ENCODE data around the gene TM9SF4. TPM values are rescaled to one million over a fixed set of nuclear protein-coding genes. Genes with fewer than 3 reads are reported as not detected.

TM9SF4 gene
- total and polyA plus RNA-seq, 12 donors = 19.2 to 36.0 (median 31.1) TPM

- H3K27me3 ChIP-seq = peaks cover 0 to 51% (median 11%) of the 10 kb centered on the region in 7 donors
- no peaks in the 10 kb centered on the region for H3K36me3 ChIP-seq
- DNase-seq = no peak
- intact Hi-C loops (cut with DNase I) = no loop called here
- no peak overlapping the region for H3K4me3 ChIP-seq
- WGBS, 2 donors = 72 to 76% methylated on average over 7 of the region's 7 CpGs
- no peak for ATAC-seq
- H3K9me3 ChIP-seq = no peaks in the 10 kb centered on the region
- H3K27ac ChIP-seq = peak overlapping the region in 1 of 10 donors; percentile 68
- H3K4me1 ChIP-seq = peaks cover 0 to 86% (median 0%) of the 10 kb centered on the region in 9 donors
- TF ChIP-seq CTCF (IDR thresholded peaks at IDR 0.05) = no peak
Measured at GRCh38 chr20:32064667-32065066, 44.8 kb upstream of the TM9SF4 start.

DNA sequence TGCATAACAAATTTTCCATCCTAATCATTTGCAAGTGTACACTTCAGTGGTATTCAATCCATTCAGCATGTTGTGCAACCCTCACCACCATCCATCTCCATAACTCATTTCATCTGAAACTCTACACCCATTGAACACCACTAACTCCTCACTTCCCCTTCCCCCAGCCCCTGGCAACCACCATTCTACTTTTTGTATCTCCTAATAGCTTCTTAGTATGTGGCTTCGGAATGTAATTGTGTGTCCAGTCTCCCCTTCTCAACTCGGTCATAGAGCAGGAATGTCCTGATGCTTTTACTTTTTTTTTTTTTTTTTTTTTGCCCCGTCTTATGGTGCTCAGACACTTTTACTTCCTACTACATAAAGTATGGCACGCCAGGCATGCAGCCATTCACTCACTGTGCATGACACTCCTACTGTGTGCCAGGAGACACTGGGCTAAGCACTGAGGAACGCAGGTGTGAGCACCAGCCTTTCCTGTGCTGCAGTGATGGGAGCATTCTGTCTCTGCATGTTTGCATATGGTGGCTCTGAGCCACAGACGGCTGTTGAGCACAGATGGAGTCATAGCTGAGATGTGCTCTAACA lies 42.2 kb upstream of the TM9SF4 start:
- intact Hi-C loops (cut with DNase I) = no loop called here
- H3K9me3 ChIP-seq = no peaks in the 10 kb centered on the region
- H3K4me1 ChIP-seq = peaks cover 0 to 80% (median 0%) of the 10 kb centered on the region in 9 donors
- ATAC-seq (no peak), DNase-seq (no peak)
- no peak for TF ChIP-seq CTCF (IDR thresholded peaks at IDR 0.05)
- peaks cover 0 to 35% (median 5%) of the 10 kb centered on the region in 7 donors for H3K27me3 ChIP-seq
- no peak overlapping the region for H3K4me3 ChIP-seq
- peaks cover 0 to 8% (median 0%) of the 10 kb centered on the region in 9 donors for H3K36me3 ChIP-seq
- WGBS, 2 donors = 68 to 69% methylated on average over 6 of the region's 6 CpGs
- peak overlapping the region in 1 of 10 donors; percentile 83 for H3K27ac ChIP-seq

DNA sequence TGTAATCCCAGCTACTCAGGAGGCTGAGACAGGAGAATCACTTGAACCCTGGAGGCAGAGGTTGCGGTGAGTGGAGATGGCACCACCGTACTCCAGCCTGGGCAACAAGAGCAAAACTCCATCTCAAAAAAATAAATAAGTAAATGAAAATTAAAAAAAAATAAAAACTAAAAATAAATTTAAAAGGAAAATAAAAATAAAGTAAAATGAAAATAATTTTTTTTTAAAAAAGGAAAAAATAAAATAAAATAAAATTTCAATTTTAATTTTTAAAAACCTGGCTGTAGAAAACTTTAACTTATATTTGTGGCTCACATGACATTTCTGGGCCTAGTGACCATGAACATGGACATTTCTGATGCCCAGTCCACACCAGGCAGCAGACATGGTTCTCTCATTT lies 41.3 kb upstream of the TM9SF4 start:
- TF ChIP-seq CTCF (IDR thresholded peaks at IDR 0.05) = no peak
- intact Hi-C loops (cut with DNase I) = no loop called here
- H3K27ac ChIP-seq = peak overlapping the region in 1 of 10 donors; percentile 83
- no peak for DNase-seq
- H3K27me3 ChIP-seq = peaks cover 0 to 30% (median under 1%) of the 10 kb centered on the region in 7 donors
- ATAC-seq = no peak
- H3K4me1 ChIP-seq = peaks cover 0 to 74% (median 0%) of the 10 kb centered on the region in 9 donors
- H3K9me3 ChIP-seq = no peaks in the 10 kb centered on the region
- H3K36me3 ChIP-seq = peaks cover 0 to 17% (median 0%) of the 10 kb centered on the region in 9 donors
- WGBS, 2 donors = 98 to 100% methylated on average over 2 of the region's 2 CpGs
- no peak overlapping the region for H3K4me3 ChIP-seq

DNA sequence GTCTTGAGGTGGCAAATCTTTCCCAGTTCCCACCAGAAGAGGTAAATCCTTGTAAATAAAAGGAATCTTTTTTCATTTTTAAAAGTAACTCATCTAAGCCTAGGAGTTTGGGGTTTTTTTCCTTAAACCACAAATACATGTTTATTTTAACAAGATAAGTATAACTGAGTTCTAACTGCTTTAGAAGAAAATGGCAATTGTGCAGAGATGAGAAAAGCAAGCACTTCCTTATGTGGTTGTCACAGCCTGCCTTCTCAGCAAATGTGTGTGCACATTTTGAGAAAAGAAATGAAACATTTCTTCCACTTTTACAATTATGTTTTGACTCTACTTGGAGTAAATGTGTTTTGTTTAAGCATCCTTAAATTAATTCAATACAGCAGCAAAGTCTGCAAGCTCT lies 39.8 kb upstream of the TM9SF4 start:
- no peaks in the 10 kb centered on the region for H3K9me3 ChIP-seq
- intact Hi-C loops (cut with DNase I) = no loop called here
- peak overlapping the region in 1 of 10 donors; percentile 83 for H3K27ac ChIP-seq
- no peak overlapping the region for H3K4me3 ChIP-seq
- peaks cover 0 to 60% (median 0%) of the 10 kb centered on the region in 9 donors for H3K4me1 ChIP-seq
- TF ChIP-seq CTCF (IDR thresholded peaks at IDR 0.05) = no peak
- H3K27me3 ChIP-seq = peaks cover 0 to 32% (median 0%) of the 10 kb centered on the region in 7 donors
- ATAC-seq = no peak
- H3K36me3 ChIP-seq = peaks cover 0 to 32% (median 0%) of the 10 kb centered on the region in 9 donors
- no peak for DNase-seq
